ENCODE measurements around the gene GEMIN5.

DNA sequence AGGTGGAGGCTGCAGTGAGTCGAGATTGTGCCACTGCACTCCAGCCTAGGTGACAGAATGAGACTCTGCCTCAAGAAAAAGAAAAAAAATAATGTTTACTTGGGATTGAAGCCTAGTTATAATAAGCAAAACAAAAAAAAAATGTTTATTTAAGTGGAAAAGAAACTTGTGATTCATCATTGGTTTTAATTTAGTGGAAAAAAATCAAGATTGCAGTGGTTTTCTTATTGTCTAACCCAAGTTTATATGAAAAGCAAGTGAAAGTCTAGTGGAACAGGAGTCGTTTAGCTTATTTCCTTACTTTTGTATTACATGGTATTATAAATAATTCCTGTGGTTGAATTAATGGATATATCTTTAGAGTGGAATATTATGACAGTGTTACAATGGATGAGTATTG lies 71.2 kb downstream of the GEMIN5 start:
- TF ChIP-seq, protein P1, sequence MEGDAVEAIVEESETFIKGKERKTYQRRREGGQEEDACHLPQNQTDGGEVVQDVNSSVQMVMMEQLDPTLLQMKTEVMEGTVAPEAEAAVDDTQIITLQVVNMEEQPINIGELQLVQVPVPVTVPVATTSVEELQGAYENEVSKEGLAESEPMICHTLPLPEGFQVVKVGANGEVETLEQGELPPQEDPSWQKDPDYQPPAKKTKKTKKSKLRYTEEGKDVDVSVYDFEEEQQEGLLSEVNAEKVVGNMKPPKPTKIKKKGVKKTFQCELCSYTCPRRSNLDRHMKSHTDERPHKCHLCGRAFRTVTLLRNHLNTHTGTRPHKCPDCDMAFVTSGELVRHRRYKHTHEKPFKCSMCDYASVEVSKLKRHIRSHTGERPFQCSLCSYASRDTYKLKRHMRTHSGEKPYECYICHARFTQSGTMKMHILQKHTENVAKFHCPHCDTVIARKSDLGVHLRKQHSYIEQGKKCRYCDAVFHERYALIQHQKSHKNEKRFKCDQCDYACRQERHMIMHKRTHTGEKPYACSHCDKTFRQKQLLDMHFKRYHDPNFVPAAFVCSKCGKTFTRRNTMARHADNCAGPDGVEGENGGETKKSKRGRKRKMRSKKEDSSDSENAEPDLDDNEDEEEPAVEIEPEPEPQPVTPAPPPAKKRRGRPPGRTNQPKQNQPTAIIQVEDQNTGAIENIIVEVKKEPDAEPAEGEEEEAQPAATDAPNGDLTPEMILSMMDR (conservative IDR thresholded peaks at IDR 0.05 in 1 of 2, IDR thresholded peaks at IDR 0.05 in 1 of 2; ENCODE audit: extremely low read depth in 1 of 2, insufficient read depth in 1 of 2, low read depth in 1 of 2, low read length in 2 of 2): no peak
- no peak for TF ChIP-seq EZH2 (IDR thresholded peaks at IDR 0.05; ENCODE audit: borderline replicate concordance, low read length)
